Transverse colon (tissue), 4 donors: ENCODE data around the gene KATNB1.

Experiments used
- EP300 ChIP-seq: sonication (generic); formaldehyde crosslinking; IDR thresholded peaks from one replicate; pipeline ENCODE4 v1.6.1; 2017; ENCODE audit warnings: antibody characterized with exemption, low read depth
- POLR2A ChIP-seq: fragments of 450-650 bp; IDR thresholded peaks from one replicate; pipeline ENCODE4 v1.6.1; 2016; ENCODE audit warnings: antibody characterized with exemption, mild to moderate bottlenecking, moderate library complexity
- POLR2AphosphoS5 ChIP-seq, 3 donors: sonication (generic); formaldehyde crosslinking; IDR thresholded peaks; one replicate each; pipeline ENCODE4 v1.6.1; 2016; ENCODE audit warnings: antibody characterized with exemption in 3 of 3
- TF ChIP-seq, protein P1 (sequence below), 5 experiments: fragments of 200-600 bp in 3 of 5; fragments of 450-650 bp in 2 of 5; sonication (generic) in 3 of 5; IDR thresholded peaks; 1 replicate in 2 of 5; 2 replicates in 3 of 5; pipeline ENCODE4 v1.5.1; 2016 to 2017; ENCODE audit warnings: antibody characterized with exemption in 5 of 5, inconsistent platforms in 3 of 5, mild to moderate bottlenecking in 2 of 5, moderate library complexity in 1 of 5

DNA sequence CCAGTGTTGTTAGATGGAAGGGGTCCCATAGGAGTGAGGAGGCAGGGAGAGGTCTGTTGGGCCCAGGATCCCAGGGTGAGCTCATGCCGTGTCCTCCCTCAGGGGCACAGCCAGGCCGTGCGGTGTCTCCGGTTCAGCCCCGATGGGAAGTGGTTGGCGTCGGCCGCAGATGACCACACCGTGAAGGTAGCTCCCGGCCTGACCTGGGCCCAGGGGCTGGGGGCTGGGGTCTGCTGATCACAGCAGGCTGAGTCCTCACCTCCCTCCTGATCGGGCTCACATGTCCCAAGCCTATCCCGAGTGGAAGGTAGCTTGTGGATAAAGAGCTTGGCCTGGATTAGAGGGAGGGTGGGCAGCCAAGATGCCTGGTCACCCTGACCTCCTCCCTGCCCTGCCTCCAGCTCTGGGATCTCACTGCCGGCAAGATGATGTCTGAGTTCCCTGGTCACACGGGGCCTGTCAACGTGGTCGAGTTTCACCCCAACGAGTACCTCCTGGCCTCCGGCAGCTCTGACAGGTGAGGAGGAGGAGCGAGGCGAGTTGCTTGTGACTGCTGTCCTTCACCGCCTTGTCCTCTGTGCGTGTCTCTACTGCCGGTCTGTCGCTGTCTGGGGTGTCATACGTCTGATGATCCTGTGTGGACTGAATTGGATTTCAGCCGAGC is 16.1 kb downstream of the KATNB1 start:
- TF ChIP-seq, protein P1, sequence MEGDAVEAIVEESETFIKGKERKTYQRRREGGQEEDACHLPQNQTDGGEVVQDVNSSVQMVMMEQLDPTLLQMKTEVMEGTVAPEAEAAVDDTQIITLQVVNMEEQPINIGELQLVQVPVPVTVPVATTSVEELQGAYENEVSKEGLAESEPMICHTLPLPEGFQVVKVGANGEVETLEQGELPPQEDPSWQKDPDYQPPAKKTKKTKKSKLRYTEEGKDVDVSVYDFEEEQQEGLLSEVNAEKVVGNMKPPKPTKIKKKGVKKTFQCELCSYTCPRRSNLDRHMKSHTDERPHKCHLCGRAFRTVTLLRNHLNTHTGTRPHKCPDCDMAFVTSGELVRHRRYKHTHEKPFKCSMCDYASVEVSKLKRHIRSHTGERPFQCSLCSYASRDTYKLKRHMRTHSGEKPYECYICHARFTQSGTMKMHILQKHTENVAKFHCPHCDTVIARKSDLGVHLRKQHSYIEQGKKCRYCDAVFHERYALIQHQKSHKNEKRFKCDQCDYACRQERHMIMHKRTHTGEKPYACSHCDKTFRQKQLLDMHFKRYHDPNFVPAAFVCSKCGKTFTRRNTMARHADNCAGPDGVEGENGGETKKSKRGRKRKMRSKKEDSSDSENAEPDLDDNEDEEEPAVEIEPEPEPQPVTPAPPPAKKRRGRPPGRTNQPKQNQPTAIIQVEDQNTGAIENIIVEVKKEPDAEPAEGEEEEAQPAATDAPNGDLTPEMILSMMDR (IDR thresholded peaks at IDR 0.05), result no peak
- TF ChIP-seq POLR2A (no peak), POLR2AphosphoS5 (IDR thresholded peaks at IDR 0.05) (no peak), EP300 (no peak)
